ENCODE results near the gene GRM7.

DNA sequence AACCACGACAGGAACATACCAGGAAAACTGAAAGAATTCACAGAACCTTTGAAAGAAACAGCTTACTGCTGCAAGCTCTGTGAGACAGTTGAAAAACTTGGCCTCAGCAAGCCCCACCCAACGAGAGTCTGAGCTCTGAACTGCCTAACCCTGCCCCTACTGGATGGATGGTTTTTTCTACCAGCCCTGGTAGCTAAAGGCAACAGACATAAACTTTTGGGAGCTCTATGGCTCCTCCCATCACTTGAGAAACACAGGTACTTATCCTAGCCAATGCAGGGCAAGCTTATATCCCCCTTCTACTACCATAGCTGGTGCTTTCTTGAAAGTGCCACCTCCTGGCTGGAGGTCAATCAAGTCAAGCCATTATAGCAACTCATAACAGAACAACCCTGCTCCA lies 471.8 kb downstream of the GRM7 start:
- TF ChIP-seq, protein P1, sequence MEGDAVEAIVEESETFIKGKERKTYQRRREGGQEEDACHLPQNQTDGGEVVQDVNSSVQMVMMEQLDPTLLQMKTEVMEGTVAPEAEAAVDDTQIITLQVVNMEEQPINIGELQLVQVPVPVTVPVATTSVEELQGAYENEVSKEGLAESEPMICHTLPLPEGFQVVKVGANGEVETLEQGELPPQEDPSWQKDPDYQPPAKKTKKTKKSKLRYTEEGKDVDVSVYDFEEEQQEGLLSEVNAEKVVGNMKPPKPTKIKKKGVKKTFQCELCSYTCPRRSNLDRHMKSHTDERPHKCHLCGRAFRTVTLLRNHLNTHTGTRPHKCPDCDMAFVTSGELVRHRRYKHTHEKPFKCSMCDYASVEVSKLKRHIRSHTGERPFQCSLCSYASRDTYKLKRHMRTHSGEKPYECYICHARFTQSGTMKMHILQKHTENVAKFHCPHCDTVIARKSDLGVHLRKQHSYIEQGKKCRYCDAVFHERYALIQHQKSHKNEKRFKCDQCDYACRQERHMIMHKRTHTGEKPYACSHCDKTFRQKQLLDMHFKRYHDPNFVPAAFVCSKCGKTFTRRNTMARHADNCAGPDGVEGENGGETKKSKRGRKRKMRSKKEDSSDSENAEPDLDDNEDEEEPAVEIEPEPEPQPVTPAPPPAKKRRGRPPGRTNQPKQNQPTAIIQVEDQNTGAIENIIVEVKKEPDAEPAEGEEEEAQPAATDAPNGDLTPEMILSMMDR (conservative IDR thresholded peaks at IDR 0.05; ENCODE audit: low read depth, low read length): no peak
- TF ChIP-seq POLR2A (IDR thresholded peaks at IDR 0.05; ENCODE audit: low read depth, low read length) (no peak), FOS (IDR thresholded peaks at IDR 0.05; ENCODE audit: low read depth, low read length) (no peak), SMC3 (IDR thresholded peaks at IDR 0.05; ENCODE audit: low read depth, low read length) (no peak), BHLHE40 (IDR thresholded peaks at IDR 0.05; ENCODE audit: low read depth, low read length) (no peak), RFX5 (IDR thresholded peaks at IDR 0.05; ENCODE audit: low read depth, low read length) (no peak), MAFK (IDR thresholded peaks at IDR 0.05; ENCODE audit: low read depth, low read length) (no peak), NFE2L2 (IDR thresholded peaks at IDR 0.05; ENCODE audit: low read depth, low read length) (no peak)
- TF ChIP-seq, protein P2, sequence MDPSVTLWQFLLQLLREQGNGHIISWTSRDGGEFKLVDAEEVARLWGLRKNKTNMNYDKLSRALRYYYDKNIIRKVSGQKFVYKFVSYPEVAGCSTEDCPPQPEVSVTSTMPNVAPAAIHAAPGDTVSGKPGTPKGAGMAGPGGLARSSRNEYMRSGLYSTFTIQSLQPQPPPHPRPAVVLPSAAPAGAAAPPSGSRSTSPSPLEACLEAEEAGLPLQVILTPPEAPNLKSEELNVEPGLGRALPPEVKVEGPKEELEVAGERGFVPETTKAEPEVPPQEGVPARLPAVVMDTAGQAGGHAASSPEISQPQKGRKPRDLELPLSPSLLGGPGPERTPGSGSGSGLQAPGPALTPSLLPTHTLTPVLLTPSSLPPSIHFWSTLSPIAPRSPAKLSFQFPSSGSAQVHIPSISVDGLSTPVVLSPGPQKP (IDR thresholded peaks at IDR 0.05; ENCODE audit: borderline replicate concordance, low read depth, low read length): no peak

Data from IMR-90 (cell line).